PC-3 (cell line): ENCODE results near the gene PILRA. TPM values are rescaled to one million over a fixed set of nuclear protein-coding genes. Genes with fewer than 3 reads are reported as not detected.

Source experiments
- ATAC-seq: fragments of 200-7000 bp; cut with Tn5 transposase; 2 replicates; pipeline ENCODE4 v1.9.1; 2020; ENCODE audit warnings: mild to moderate bottlenecking, moderate library complexity
- BruUV-seq: library from RNA; stranded (reverse); fragments of 400-500 nt; replicated peaks from 2 replicates; lab custom pipeline; 2021; lab: Mats Ljungman, UMichigan
- CTCF ChIA-PET: fragments of 300-600 bp; sonication (Branson Sonifier 250); formaldehyde crosslinking; loops from one replicate; lab custom pipeline; 2022; ENCODE audit warnings: antibody characterized with exemption; lab: Charles Lee
- POLR2A ChIA-PET: fragments of 300-600 bp; sonication (Branson Sonifier 250); formaldehyde crosslinking; loops from one replicate; lab custom pipeline; 2022; ENCODE audit warnings: antibody characterized with exemption; ENCODE audit not compliant: unreplicated experiment; lab: Charles Lee
- DNase-seq: peaks from one replicate; pipeline ENCODE4 v3.0.0-alpha.2; 2015
- H2AFZ ChIP-seq: fragments of 300-600 bp; sonication (generic); 2 replicates; pipeline ENCODE4 v1.6.0; 2016; ENCODE audit warnings: antibody characterized with exemption, low read length
- H3F3A ChIP-seq: fragments of 300-600 bp; sonication (generic); one replicate; pipeline ENCODE4 v1.6.0; 2017; ENCODE audit warnings: antibody characterized with exemption, low read length, control low read depth, mild to moderate bottlenecking; ENCODE audit not compliant: unreplicated experiment
- H3K27ac ChIP-seq: fragments of 300-600 bp; sonication (generic); 2 replicates; pipeline ENCODE4 v1.5.1; 2016; ENCODE audit warnings: mild to moderate bottlenecking, low read length
- H3K27me3 ChIP-seq: fragments of 300-600 bp; sonication (generic); 2 replicates; pipeline ENCODE4 v1.6.1; 2016; ENCODE audit warnings: low read length, mixed read lengths
- H3K36me3 ChIP-seq: fragments of 300-600 bp; sonication (generic); 2 replicates; pipeline ENCODE4 v1.6.1; 2016; ENCODE audit warnings: low read depth, mixed run types, low read length, mixed read lengths
- H3K4me1 ChIP-seq: fragments of 300-600 bp; sonication (generic); 2 replicates; pipeline ENCODE4 v1.5.1; 2016; ENCODE audit warnings: low read length; ENCODE audit not compliant: insufficient read depth
- H3K4me2 ChIP-seq: fragments of 300-600 bp; sonication (generic); 2 replicates; pipeline ENCODE4 v1.6.0; 2016; ENCODE audit warnings: low read length
- H3K4me3 ChIP-seq: fragments of 300-600 bp; sonication (generic); 2 replicates; pipeline ENCODE4 v1.5.1; 2016; ENCODE audit warnings: mild to moderate bottlenecking, low read length, mixed read lengths
- H3K79me2 ChIP-seq: fragments of 300-600 bp; sonication (generic); 2 replicates; pipeline ENCODE4 v1.6.1; 2017; ENCODE audit warnings: low read length, mixed read lengths
- H3K9ac ChIP-seq: fragments of 300-600 bp; sonication (generic); 2 replicates; pipeline ENCODE4 v1.6.0; 2016; ENCODE audit warnings: mild to moderate bottlenecking, low read length
- H3K9me2 ChIP-seq: fragments of 300-600 bp; sonication (generic); replicated peaks from 2 replicates; pipeline ENCODE4 v1.6.1; 2016; ENCODE audit warnings: mixed run types, low read length, mixed read lengths
- H3K9me3 ChIP-seq: fragments of 300-600 bp; sonication (generic); 2 replicates; pipeline ENCODE4 v1.6.1; 2016; ENCODE audit warnings: low read length, mixed read lengths
- H4K20me1 ChIP-seq: fragments of 300-600 bp; sonication (generic); 2 replicates; pipeline ENCODE4 v1.6.1; 2016; ENCODE audit warnings: low read length, mixed read lengths
- EZH2 ChIP-seq: fragments of 300-600 bp; sonication (generic); IDR thresholded peaks from one replicate; pipeline ENCODE4 v1.6.1; 2017; ENCODE audit warnings: antibody characterized with exemption, mild to moderate bottlenecking, low read length; ENCODE audit not compliant: unreplicated experiment
- EZH2phosphoT487 ChIP-seq: fragments of 300-600 bp; sonication (generic); IDR thresholded peaks from 2 replicates; pipeline ENCODE4 v1.6.1; 2018; ENCODE audit warnings: mild to moderate bottlenecking, antibody characterized with exemption, low read length, borderline replicate concordance
- intact Hi-C: fragments of 100-400 bp; cut with micrococcal nuclease; formaldehyde crosslinking; loops from 2 replicates; pipeline ENCODE4 v1.9.0; 2023
- total RNA-seq: library from RNA; depleted of rRNA; stranded (reverse); fragments of >200 nt; gene quantifications from 2 replicates; pipeline ENCODE4 v1.2.3, GENCODE V29; 2014
- TF ChIP-seq, protein P1 (sequence below): fragments of 300-600 bp; sonication (generic); conservative IDR thresholded peaks from 2 replicates; pipeline ENCODE4 v1.5.1; 2017; ENCODE audit warnings: antibody characterized with exemption, low read depth, mild to moderate bottlenecking, low read length

The PILRA gene
- total RNA-seq, 1 experiment from 2014 or later: 1.9 TPM

DNA sequence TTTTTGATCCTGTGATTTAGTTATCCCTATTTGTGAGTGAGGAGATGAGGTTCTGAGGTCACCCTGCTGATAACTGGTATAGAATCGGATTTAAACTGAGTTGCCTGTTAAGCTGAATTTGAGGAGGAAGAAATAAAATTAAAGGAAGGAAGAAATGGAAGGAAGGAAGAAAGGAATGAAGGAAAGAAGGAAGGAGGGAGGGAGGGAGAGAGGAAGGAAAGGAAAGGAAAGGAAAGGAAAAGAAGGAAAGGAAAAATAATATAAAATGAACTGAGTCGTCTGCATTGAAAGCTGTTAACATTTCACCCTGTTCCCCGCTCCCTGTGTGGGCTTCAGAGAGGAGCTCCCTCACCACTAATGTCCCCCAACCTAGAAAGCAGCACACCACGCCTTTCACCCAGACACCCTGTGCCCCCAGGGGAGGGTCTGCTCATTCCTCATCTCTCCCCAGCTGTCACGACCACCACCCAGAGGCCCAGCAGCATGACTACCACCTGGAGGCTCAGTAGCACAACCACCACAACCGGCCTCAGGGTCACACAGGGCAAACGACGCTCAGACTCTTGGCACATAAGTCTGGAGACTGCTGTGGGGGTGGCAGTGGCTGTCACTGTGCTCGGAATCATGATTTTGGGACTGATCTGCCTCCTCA lies 16.3 kb downstream of the PILRA start:
- intact Hi-C loops: no loop called here
- Histone ChIP-seq H3K4me2 (no peak overlapping the region), H3K4me1 (no peaks in the 10 kb centered on the region), H3F3A (no peaks in the 10 kb centered on the region), H3K79me2 (no peaks in the 10 kb centered on the region), H2AFZ (no peak overlapping the region), H3K4me3 (no peak overlapping the region), H3K9me2 (no peaks in the 10 kb centered on the region), H3K27ac (no peak overlapping the region), H3K9me3 (no peaks in the 10 kb centered on the region), H3K36me3 (no peaks in the 10 kb centered on the region), H4K20me1 (no peaks in the 10 kb centered on the region), H3K9ac (no peak overlapping the region), H3K27me3 (no peaks in the 10 kb centered on the region; the same call in 1 of the 2 replicates)
- POLR2A ChIA-PET: no interaction called here
- no peak for ATAC-seq
- CTCF ChIA-PET: interaction anchor here (0.5 kb wide), 1 partner anchor 223 kb away, joined by 3 read pairs; the partner anchor contains the start of gene MOSPD3
- TF ChIP-seq EZH2phosphoT487 (no peak), EZH2 (no peak)
- TF ChIP-seq, protein P1, sequence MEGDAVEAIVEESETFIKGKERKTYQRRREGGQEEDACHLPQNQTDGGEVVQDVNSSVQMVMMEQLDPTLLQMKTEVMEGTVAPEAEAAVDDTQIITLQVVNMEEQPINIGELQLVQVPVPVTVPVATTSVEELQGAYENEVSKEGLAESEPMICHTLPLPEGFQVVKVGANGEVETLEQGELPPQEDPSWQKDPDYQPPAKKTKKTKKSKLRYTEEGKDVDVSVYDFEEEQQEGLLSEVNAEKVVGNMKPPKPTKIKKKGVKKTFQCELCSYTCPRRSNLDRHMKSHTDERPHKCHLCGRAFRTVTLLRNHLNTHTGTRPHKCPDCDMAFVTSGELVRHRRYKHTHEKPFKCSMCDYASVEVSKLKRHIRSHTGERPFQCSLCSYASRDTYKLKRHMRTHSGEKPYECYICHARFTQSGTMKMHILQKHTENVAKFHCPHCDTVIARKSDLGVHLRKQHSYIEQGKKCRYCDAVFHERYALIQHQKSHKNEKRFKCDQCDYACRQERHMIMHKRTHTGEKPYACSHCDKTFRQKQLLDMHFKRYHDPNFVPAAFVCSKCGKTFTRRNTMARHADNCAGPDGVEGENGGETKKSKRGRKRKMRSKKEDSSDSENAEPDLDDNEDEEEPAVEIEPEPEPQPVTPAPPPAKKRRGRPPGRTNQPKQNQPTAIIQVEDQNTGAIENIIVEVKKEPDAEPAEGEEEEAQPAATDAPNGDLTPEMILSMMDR: no peak
- no peak for DNase-seq
- BruUV-seq: no TSS peak

DNA sequence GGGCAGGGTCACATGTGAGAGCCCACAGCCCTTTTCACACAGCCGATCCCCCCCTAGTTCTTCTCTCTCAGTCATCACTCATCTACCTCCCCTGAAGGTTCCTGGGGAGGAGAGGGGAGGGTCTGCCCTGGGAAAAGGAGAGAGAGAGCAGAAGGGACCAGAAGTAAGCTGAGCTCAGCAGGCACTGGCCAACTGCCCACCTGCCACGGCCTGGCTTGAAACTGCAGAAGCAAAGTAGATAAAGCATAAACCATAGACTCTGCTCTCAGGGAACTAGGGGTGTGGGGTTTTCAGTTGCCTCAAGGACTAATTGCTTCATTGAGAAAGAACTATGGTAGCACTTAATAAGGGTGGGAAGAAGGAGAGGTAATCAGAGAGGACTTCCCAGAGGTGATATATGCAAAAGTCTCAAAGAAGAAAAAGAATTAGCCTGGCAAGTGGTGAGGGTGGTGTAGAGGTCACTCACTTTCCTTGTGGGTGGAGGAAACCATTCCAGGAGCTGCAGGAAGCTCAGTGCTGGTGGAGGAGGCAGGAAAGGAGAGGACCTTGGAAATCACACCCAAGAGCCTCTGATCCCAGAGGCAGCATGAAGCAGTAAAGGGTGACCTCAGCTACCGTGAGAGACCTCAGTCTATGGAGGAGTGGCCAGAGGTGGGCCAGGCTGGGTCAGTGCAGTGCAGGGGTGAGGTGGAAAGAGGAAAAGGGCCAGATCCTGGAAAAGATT lies 17.2 kb downstream of the PILRA start:
- H3K9me2 ChIP-seq: no peaks in the 10 kb centered on the region
- DNase-seq (no peak), ATAC-seq (no peak)
- BruUV-seq: no TSS peak
- H3K4me1 ChIP-seq: no peaks in the 10 kb centered on the region
- H3K36me3 ChIP-seq: no peaks in the 10 kb centered on the region
- TF ChIP-seq, protein P1: no peak
- TF ChIP-seq EZH2phosphoT487 (no peak), EZH2 (no peak)
- H3K79me2 ChIP-seq: no peaks in the 10 kb centered on the region
- no peaks in the 10 kb centered on the region for H3K9me3 ChIP-seq
- no peak overlapping the region for H3K9ac ChIP-seq
- H4K20me1 ChIP-seq: no peaks in the 10 kb centered on the region
- H2AFZ ChIP-seq: no peak overlapping the region
- H3K4me2 ChIP-seq: no peak overlapping the region
- POLR2A ChIA-PET: no interaction called here
- H3K4me3 ChIP-seq: no peak overlapping the region
- H3K27ac ChIP-seq: no peak overlapping the region
- CTCF ChIA-PET: interaction anchor here (0.5 kb wide), 1 partner anchor 222 kb away, joined by 3 read pairs; the partner anchor contains the start of gene MOSPD3
- no peaks in the 10 kb centered on the region; the same call in 1 of the 2 replicates for H3K27me3 ChIP-seq
- no peaks in the 10 kb centered on the region for H3F3A ChIP-seq
- intact Hi-C loops: no loop called here
